ENCODE measurements around the gene TPSAB1. TPM values are rescaled to one million over a fixed set of nuclear protein-coding genes. Genes with fewer than 3 reads are reported as not detected.
"Not testable (repeated sequence)": the region's sequence is repeated elsewhere in the genome, so short reads cannot be mapped to it uniquely, and the experiment has no call there.

Gene TPSAB1
- total RNA-seq, 1 donor from 2014 or later, result 8.9 TPM

GRCh38 chr16:1223355-1224214 lies 16.9 kb upstream of the TPSAB1 start:
- DNase-seq (ENCODE audit: low spot score), result no peak

- DNase-seq (ENCODE audit: low spot score), result no peak
These were observed 15.9 kb upstream of the TPSAB1 start for GRCh38 chr16:1224558-1224957.

- no peak for DNase-seq (ENCODE audit: low spot score)
These were observed 15.5 kb upstream of the TPSAB1 start, which contains the start of gene TPSG1 for GRCh38 chr16:1225051-1225451. TPSG1 (minus strand) TSS chr16:1225268; CDS start chr16:1225252, 16 bp downstream.

- DNase-seq (ENCODE audit: low spot score), result not testable (repeated sequence)
These were observed 14.7 kb upstream of the TPSAB1 start for GRCh38 chr16:1225728-1226311.

GRCh38 chr16:1226692-1227091 lies 13.8 kb upstream of the TPSAB1 start:
- not testable (repeated sequence) for DNase-seq (ENCODE audit: low spot score)

GRCh38 chr16:1228227-1228626 lies 12.3 kb upstream of the TPSAB1 start:
- DNase-seq (ENCODE audit: low spot score), result not testable (repeated sequence)

- DNase-seq (ENCODE audit: low spot score), result not testable (repeated sequence)
These were observed 11.0 kb upstream of the TPSAB1 start for GRCh38 chr16:1229476-1229875.

GRCh38 chr16:1230084-1230470 lies 10.4 kb upstream of the TPSAB1 start, which contains the start of gene TPSB2:
TPSB2 (minus strand) TSS chr16:1230184; CDS start chr16:1229951, 233 bp downstream.
- DNase-seq (ENCODE audit: low spot score), result not testable (repeated sequence)

GRCh38 chr16:1230471-1231212 lies 9.9 kb upstream of the TPSAB1 start:
- not testable (repeated sequence) for DNase-seq (ENCODE audit: low spot score)

GRCh38 chr16:1231301-1231700 lies 9.2 kb upstream of the TPSAB1 start:
- not testable (repeated sequence) for DNase-seq (ENCODE audit: low spot score)

GRCh38 chr16:1232049-1232748 lies 8.3 kb upstream of the TPSAB1 start:
- not testable (repeated sequence) for DNase-seq (ENCODE audit: low spot score)

GRCh38 chr16:1236659-1237058 lies 3.8 kb upstream of the TPSAB1 start:
- not testable (repeated sequence) for DNase-seq (ENCODE audit: low spot score)

GRCh38 chr16:1237990-1238389 lies 2.5 kb upstream of the TPSAB1 start:
- no peak for DNase-seq (ENCODE audit: low spot score)

- not testable (repeated sequence) for DNase-seq (ENCODE audit: low spot score)
These were observed 1.6 kb upstream of the TPSAB1 start for GRCh38 chr16:1238909-1239308.

- not testable (repeated sequence) for DNase-seq (ENCODE audit: low spot score)
These were observed 930 bp upstream of the TPSAB1 start for GRCh38 chr16:1239575-1239974.

- DNase-seq (ENCODE audit: low spot score), result not testable (repeated sequence)
These were observed 576 bp downstream of the TPSAB1 start for GRCh38 chr16:1241081-1241480.

- not testable (repeated sequence) for DNase-seq (ENCODE audit: low spot score)
These were observed 2.9 kb downstream of the TPSAB1 start for GRCh38 chr16:1243363-1243762.

- DNase-seq (ENCODE audit: low spot score), result not testable (repeated sequence)
These were observed 3.7 kb downstream of the TPSAB1 start for GRCh38 chr16:1243907-1244850.

GRCh38 chr16:1244881-1245280 lies 4.4 kb downstream of the TPSAB1 start:
- DNase-seq (ENCODE audit: low spot score), result no peak

- no peak for DNase-seq (ENCODE audit: low spot score)
These were observed 5.0 kb downstream of the TPSAB1 start for GRCh38 chr16:1245452-1246020.
